ENCODE measurements around the gene KLHL42. TPM values are rescaled to one million over a fixed set of nuclear protein-coding genes. Genes with fewer than 3 reads are reported as not detected.

The KLHL42 gene
- total and polyA plus RNA-seq, 2 of the 13 experiments (the other 11 are each of a cell fraction or from before 2014, with no cell fraction given), result 13.5 to 14.0 TPM

- no peak for TF ChIP-seq MLX (CRISPR knock-in tag; IDR thresholded peaks at IDR 0.05)
- no peak for TF ChIP-seq KIAA2018 (CRISPR knock-in tag; IDR thresholded peaks at IDR 0.05; ENCODE audit: borderline replicate concordance)
These were observed 26.2 kb downstream of the KLHL42 start (continued) for GRCh38 chr12:27806259-27806658.

GRCh38 chr12:27807063-27807703 lies 27.1 kb downstream of the KLHL42 start:
- no TSS peak for BruUV-seq (replicated peaks)
- TF ChIP-seq ZNF468 (CRISPR knock-in tag; IDR thresholded peaks at IDR 0.05) (no peak), ZNF337 (CRISPR knock-in tag; IDR thresholded peaks at IDR 0.05; ENCODE audit: borderline replicate concordance, low read depth) (no peak), ZNF766 (CRISPR knock-in tag; IDR thresholded peaks at IDR 0.05; ENCODE audit: borderline replicate concordance) (no peak), ZNF747 (CRISPR knock-in tag; IDR thresholded peaks at IDR 0.05; ENCODE audit: borderline replicate concordance) (no peak)
- Histone ChIP-seq H2AFZ (ENCODE audit: low read length) (no peak overlapping the region), H3K36me3 (replicated peaks in 1 of 2; ENCODE audit: control insufficient read depth in 1 of 2, insufficient read depth in 2 of 2, low read length in 2 of 2) (no peaks in the 10 kb centered on the region), H3K4me3 (replicated peaks in 1 of 3; ENCODE audit: insufficient read depth in 1 of 3, low read depth in 2 of 3, low read length in 3 of 3) (no peak overlapping the region), H4K20me1 (ENCODE audit: insufficient read depth, low read length) (no peaks in the 10 kb centered on the region), H3K4me2 (ENCODE audit: low read depth, low read length) (no peak overlapping the region), H3K4me1 (ENCODE audit: insufficient read depth, low read length) (peaks cover 11% of the 10 kb centered on the region), H3K27me3 (ENCODE audit: control insufficient read depth in 1 of 2, insufficient read depth in 2 of 2, low read length in 2 of 2) (peaks cover 0 to 19% of the 10 kb centered on the region in 2 experiments; a peak in 1 of 5 replicates), H3K9me3 (ENCODE audit: low read length) (no peaks in the 10 kb centered on the region), H3K27ac (ENCODE audit: extremely low read length, insufficient read depth, low read length) (no peak overlapping the region), H3K79me2 (ENCODE audit: insufficient read depth, low read length) (no peaks in the 10 kb centered on the region), H3K9ac (ENCODE audit: insufficient read depth, low read depth, low read length) (no peak overlapping the region)
- CTCF ChIA-PET (ENCODE audit: low intra/inter-chr PET ratio, low total read pairs), result no interaction called here
- ATAC-seq (no peak), FAIRE-seq (no peak), DNase-seq (ENCODE audit: low spot score) (no peak)
- WGBS (ENCODE audit: low lambda C conversion rate), result 44% methylated on average over 8 of the region's 8 CpGs
- in situ Hi-C loops (cut with HindIII; ENCODE audit: extremely low pct_ligation_motif_present, low pct_unique_long_range_greater_than_20kb) (no loop called here), intact Hi-C loops (cut with micrococcal nuclease; ENCODE audit: unreplicated experiment) (no loop called here)
- POLR2A ChIA-PET, result no interaction called here
